ENCODE data around the gene SIM1.

SIM1 gene

GRCh38 chr6:100336876-100337275 lies 127.8 kb downstream of the SIM1 start:
- H3K4me3 ChIP-seq (ENCODE audit: low read depth, low read length) = no peak overlapping the region
- TF ChIP-seq CTCF (IDR thresholded peaks at IDR 0.05; ENCODE audit: low read depth, low read length, missing control alignments) = no peak
- in situ Hi-C loops (cut with HindIII; ENCODE audit: low sequenced_read_pairs) = no loop called here

GRCh38 chr6:100335991-100336390 lies 128.7 kb downstream of the SIM1 start:
- no peak overlapping the region for H3K4me3 ChIP-seq (ENCODE audit: low read depth, low read length)
- in situ Hi-C loops (cut with HindIII; ENCODE audit: low sequenced_read_pairs) = no loop called here
- no peak for DNase-seq (ENCODE audit: low read depth)
- no peak for TF ChIP-seq CTCF (IDR thresholded peaks at IDR 0.05; ENCODE audit: low read depth, low read length, missing control alignments)

More at GRCh38 chr6:100336876-100337275, 127.8 kb downstream of the SIM1 start:
- DNase-seq (ENCODE audit: low read depth) = no peak

All from astrocyte of the cerebellum (primary cell).